Frontal cortex (tissue), 4 donors: ENCODE results near the gene ASCL2. TPM values are rescaled to one million over a fixed set of nuclear protein-coding genes. Genes with fewer than 3 reads are reported as not detected.
"Not testable (repeated sequence)": the region's sequence is repeated elsewhere in the genome, so short reads cannot be mapped to it uniquely, and the experiment has no call there.

ENCODE experiments used
- DNase-seq, 2 donors: peaks; one replicate each; pipeline ENCODE4 v3.0.0; 2012; ENCODE audit warnings: low spot score in 2 of 2
- FAIRE-seq: peaks from 2 replicates; lab custom pipeline; 2012; peaks lifted over from hg19 to GRCh38; lab: Jason Lieb, UNC
- total RNA-seq: library from RNA; depleted of rRNA; stranded (reverse); fragments of >200 nt; gene quantifications from one replicate; pipeline ENCODE4 v1.2.3, GENCODE V29; 2014
- donor health status: control.
- donor health status: control.
- donor health status: control.

The ASCL2 gene
- total RNA-seq, 1 donor from 2014 or later = 0.82 TPM

- FAIRE-seq = no peak
- DNase-seq = no peak
Measured at GRCh38 chr11:2298795-2299761, 28.7 kb upstream of the ASCL2 start.

- FAIRE-seq = no peak
Measured at GRCh38 chr11:2298131-2298794, 27.9 kb upstream of the ASCL2 start.

GRCh38 chr11:2297623-2298030 is 27.2 kb upstream of the ASCL2 start:
- FAIRE-seq = no peak
- DNase-seq = no peak

More at GRCh38 chr11:2298131-2298794, 27.9 kb upstream of the ASCL2 start:
- DNase-seq = no peak

GRCh38 chr11:2296913-2297622 is 26.7 kb upstream of the ASCL2 start:
- DNase-seq (no peak), FAIRE-seq (no peak)

- FAIRE-seq = no peak
- no peak for DNase-seq
Measured at GRCh38 chr11:2295971-2296912, 25.9 kb upstream of the ASCL2 start.

- no peak for FAIRE-seq
- DNase-seq = no peak
Measured at GRCh38 chr11:2294926-2295290, 24.5 kb upstream of the ASCL2 start.

GRCh38 chr11:2293984-2294925 is 23.9 kb upstream of the ASCL2 start:
- FAIRE-seq = no peak
- no peak for DNase-seq

- DNase-seq = no peak
- FAIRE-seq = no peak
Measured at GRCh38 chr11:2293531-2293971, 23.2 kb upstream of the ASCL2 start.

GRCh38 chr11:2290351-2290841 is 20.0 kb upstream of the ASCL2 start:
- FAIRE-seq (no peak), DNase-seq (no peak)

GRCh38 chr11:2289859-2290258 is 19.5 kb upstream of the ASCL2 start:
- no peak for FAIRE-seq
- no peak for DNase-seq

GRCh38 chr11:2289350-2289749 is 19.0 kb upstream of the ASCL2 start:
- FAIRE-seq (no peak), DNase-seq (no peak)

GRCh38 chr11:2287091-2287490 is 16.7 kb upstream of the ASCL2 start:
- DNase-seq = no peak
- FAIRE-seq = no peak

GRCh38 chr11:2286350-2286749 is 16.0 kb upstream of the ASCL2 start:
- FAIRE-seq, DNase-seq: not testable (repeated sequence)

GRCh38 chr11:2280208-2280607 is 9.8 kb upstream of the ASCL2 start:
- DNase-seq (no peak), FAIRE-seq (no peak)

GRCh38 chr11:2277933-2278523 is 7.6 kb upstream of the ASCL2 start:
- DNase-seq (no peak), FAIRE-seq (no peak)

GRCh38 chr11:2277008-2277346 is 6.6 kb upstream of the ASCL2 start:
- FAIRE-seq (no peak), DNase-seq (no peak)

GRCh38 chr11:2276280-2277007 is 6.1 kb upstream of the ASCL2 start:
- DNase-seq = no peak
- FAIRE-seq = no peak
